Measurements from ENCODE around the gene C17orf58.
"Not testable (repeated sequence)": the region's sequence is repeated elsewhere in the genome, so short reads cannot be mapped to it uniquely, and the experiment has no call there.

C17orf58 gene

GRCh38 chr17:67974185-67974584 lies 22.1 kb downstream of the C17orf58 start:
- Histone ChIP-seq H3K36me3 (ENCODE audit: insufficient read depth, low read length) (peaks cover 61% of the 10 kb centered on the region), H2AFZ (ENCODE audit: low read depth, low read length) (no peak overlapping the region), H3K9me3 (ENCODE audit: low read length) (no peaks in the 10 kb centered on the region), H3K4me1 (ENCODE audit: insufficient read depth, low read length) (peaks cover 3% of the 10 kb centered on the region), H3K27me3 (ENCODE audit: insufficient read depth, low read length) (no peaks in the 10 kb centered on the region), H3K4me3 (ENCODE audit: low read length) (no peak overlapping the region)

GRCh38 chr17:67970783-67971182 lies 25.5 kb downstream of the C17orf58 start:
- H3K27me3 ChIP-seq (ENCODE audit: insufficient read depth, low read length): no peaks in the 10 kb centered on the region
- no peaks in the 10 kb centered on the region for H3K9me3 ChIP-seq (ENCODE audit: low read length)
- peaks cover 3% of the 10 kb centered on the region for H3K4me1 ChIP-seq (ENCODE audit: insufficient read depth, low read length)
- peaks cover 59% of the 10 kb centered on the region for H3K36me3 ChIP-seq (ENCODE audit: insufficient read depth, low read length)
- H2AFZ ChIP-seq (ENCODE audit: low read depth, low read length): no peak overlapping the region
- no peak overlapping the region for H3K4me3 ChIP-seq (ENCODE audit: low read length)

- H3K36me3 ChIP-seq (ENCODE audit: insufficient read depth, low read length): peaks cover 55% of the 10 kb centered on the region
- not testable (repeated sequence) for H2AFZ ChIP-seq (ENCODE audit: low read depth, low read length); H3K4me1 ChIP-seq (ENCODE audit: insufficient read depth, low read length); H3K9me3 ChIP-seq (ENCODE audit: low read length); H3K4me3 ChIP-seq (ENCODE audit: low read length); H3K27me3 ChIP-seq (ENCODE audit: insufficient read depth, low read length)
Measured at GRCh38 chr17:67963145-67963572, 33.1 kb downstream of the C17orf58 start.

GRCh38 chr17:67962156-67962555 lies 34.1 kb downstream of the C17orf58 start:
- not testable (repeated sequence) for H2AFZ ChIP-seq (ENCODE audit: low read depth, low read length); H3K9me3 ChIP-seq (ENCODE audit: low read length); H3K27me3 ChIP-seq (ENCODE audit: insufficient read depth, low read length); H3K4me1 ChIP-seq (ENCODE audit: insufficient read depth, low read length); H3K4me3 ChIP-seq (ENCODE audit: low read length)
- H3K36me3 ChIP-seq (ENCODE audit: insufficient read depth, low read length): peaks cover 53% of the 10 kb centered on the region

GRCh38 chr17:67960276-67960675 lies 36.0 kb downstream of the C17orf58 start:
- H3K27me3 ChIP-seq (ENCODE audit: insufficient read depth, low read length); H3K4me1 ChIP-seq (ENCODE audit: insufficient read depth, low read length); H2AFZ ChIP-seq (ENCODE audit: low read depth, low read length); H3K9me3 ChIP-seq (ENCODE audit: low read length); H3K4me3 ChIP-seq (ENCODE audit: low read length): not testable (repeated sequence)
- H3K36me3 ChIP-seq (ENCODE audit: insufficient read depth, low read length): peaks cover 45% of the 10 kb centered on the region

GRCh38 chr17:67959510-67959909 lies 36.8 kb downstream of the C17orf58 start:
- no peak overlapping the region for H2AFZ ChIP-seq (ENCODE audit: low read depth, low read length)
- no peaks in the 10 kb centered on the region for H3K9me3 ChIP-seq (ENCODE audit: low read length)
- no peak overlapping the region for H3K4me3 ChIP-seq (ENCODE audit: low read length)
- peaks cover 42% of the 10 kb centered on the region for H3K36me3 ChIP-seq (ENCODE audit: insufficient read depth, low read length)
- no peaks in the 10 kb centered on the region for H3K4me1 ChIP-seq (ENCODE audit: insufficient read depth, low read length)
- H3K27me3 ChIP-seq (ENCODE audit: insufficient read depth, low read length): no peaks in the 10 kb centered on the region

- H3K9me3 ChIP-seq (ENCODE audit: low read length): no peaks in the 10 kb centered on the region
- H2AFZ ChIP-seq (ENCODE audit: low read depth, low read length): no peak overlapping the region
- H3K4me3 ChIP-seq (ENCODE audit: low read length): no peak overlapping the region
- no peaks in the 10 kb centered on the region for H3K4me1 ChIP-seq (ENCODE audit: insufficient read depth, low read length)
- peaks cover 71% of the 10 kb centered on the region for H3K36me3 ChIP-seq (ENCODE audit: insufficient read depth, low read length)
- no peaks in the 10 kb centered on the region for H3K27me3 ChIP-seq (ENCODE audit: insufficient read depth, low read length)
Measured at GRCh38 chr17:67950945-67951344, 45.3 kb downstream of the C17orf58 start.

- H3K27me3 ChIP-seq (ENCODE audit: insufficient read depth, low read length): no peaks in the 10 kb centered on the region
- H3K36me3 ChIP-seq (ENCODE audit: insufficient read depth, low read length): peaks cover 88% of the 10 kb centered on the region
- no peaks in the 10 kb centered on the region for H3K9me3 ChIP-seq (ENCODE audit: low read length)
- H2AFZ ChIP-seq (ENCODE audit: low read depth, low read length): no peak overlapping the region
- no peaks in the 10 kb centered on the region for H3K4me1 ChIP-seq (ENCODE audit: insufficient read depth, low read length)
- no peak overlapping the region for H3K4me3 ChIP-seq (ENCODE audit: low read length)
Measured at GRCh38 chr17:67947325-67947813, 48.9 kb downstream of the C17orf58 start.

- H2AFZ ChIP-seq (ENCODE audit: low read depth, low read length): no peak overlapping the region
- H3K4me1 ChIP-seq (ENCODE audit: insufficient read depth, low read length): no peaks in the 10 kb centered on the region
- H3K36me3 ChIP-seq (ENCODE audit: insufficient read depth, low read length): peaks cover 90% of the 10 kb centered on the region
- no peak overlapping the region for H3K4me3 ChIP-seq (ENCODE audit: low read length)
- no peaks in the 10 kb centered on the region for H3K27me3 ChIP-seq (ENCODE audit: insufficient read depth, low read length)
- H3K9me3 ChIP-seq (ENCODE audit: low read length): no peaks in the 10 kb centered on the region
Measured at GRCh38 chr17:67946513-67946912, 49.8 kb downstream of the C17orf58 start.

GRCh38 chr17:67944035-67944434 lies 52.2 kb downstream of the C17orf58 start:
- Histone ChIP-seq H3K9me3 (ENCODE audit: low read length) (no peaks in the 10 kb centered on the region), H2AFZ (ENCODE audit: low read depth, low read length) (no peak overlapping the region), H3K27me3 (ENCODE audit: insufficient read depth, low read length) (no peaks in the 10 kb centered on the region), H3K4me1 (ENCODE audit: insufficient read depth, low read length) (no peaks in the 10 kb centered on the region), H3K36me3 (ENCODE audit: insufficient read depth, low read length) (peaks cover 97% of the 10 kb centered on the region), H3K4me3 (ENCODE audit: low read length) (no peak overlapping the region)

- Histone ChIP-seq H3K4me1 (ENCODE audit: insufficient read depth, low read length) (no peaks in the 10 kb centered on the region), H3K4me3 (ENCODE audit: low read length) (no peak overlapping the region), H3K36me3 (ENCODE audit: insufficient read depth, low read length) (peaks cover 95% of the 10 kb centered on the region), H3K9me3 (ENCODE audit: low read length) (no peaks in the 10 kb centered on the region), H3K27me3 (ENCODE audit: insufficient read depth, low read length) (no peaks in the 10 kb centered on the region), H2AFZ (ENCODE audit: low read depth, low read length) (no peak overlapping the region)
Measured at GRCh38 chr17:67942810-67943209, 53.5 kb downstream of the C17orf58 start.

All from neuron (in vitro differentiated cells).